ENCODE measurements around the gene C1orf141.

C1orf141 gene

GRCh38 chr1:67159233-67159632 lies 24.5 kb upstream of the C1orf141 start:
- no peaks in the 10 kb centered on the region for H4K20me1 ChIP-seq (ENCODE audit: insufficient read depth, low read length)

GRCh38 chr1:67158401-67158800 lies 23.6 kb upstream of the C1orf141 start:
- no peak overlapping the region for H3K4me3 ChIP-seq (ENCODE audit: low read depth, low read length, poor library complexity, severe bottlenecking)
- H4K20me1 ChIP-seq (ENCODE audit: insufficient read depth, low read length) = no peaks in the 10 kb centered on the region
- no peak overlapping the region for H3K27ac ChIP-seq (ENCODE audit: low read depth, low read length, poor library complexity, severe bottlenecking)
- H3K4me1 ChIP-seq (ENCODE audit: insufficient read depth, low read length, severe bottlenecking) = no peaks in the 10 kb centered on the region
- H3F3A ChIP-seq (ENCODE audit: insufficient read depth, low read length) = no peaks in the 10 kb centered on the region
- H3K9me3 ChIP-seq (ENCODE audit: low read length) = no peaks in the 10 kb centered on the region
- no peak overlapping the region for H3K9ac ChIP-seq (ENCODE audit: low read length)
- no peaks in the 10 kb centered on the region for H3K36me3 ChIP-seq (ENCODE audit: insufficient read depth, low read length)
- TF ChIP-seq EZH2 (IDR thresholded peaks at IDR 0.05; ENCODE audit: borderline replicate concordance, low read length) (no peak), CTCF (IDR thresholded peaks at IDR 0.05; ENCODE audit: low read length) (no peak)
- no peak overlapping the region for H2AFZ ChIP-seq (ENCODE audit: low read length)
- no peaks in the 10 kb centered on the region for H3K9me2 ChIP-seq (ENCODE audit: low read depth, low read length)
- H3K79me2 ChIP-seq (ENCODE audit: insufficient read depth, low read length) = no peaks in the 10 kb centered on the region
- H3K27me3 ChIP-seq (ENCODE audit: insufficient read depth, low read length) = no peaks in the 10 kb centered on the region
- H3K4me2 ChIP-seq (ENCODE audit: low read length) = no peak overlapping the region

More at GRCh38 chr1:67159233-67159632, 24.5 kb upstream of the C1orf141 start:
- Histone ChIP-seq H3K9me2 (ENCODE audit: low read depth, low read length) (no peaks in the 10 kb centered on the region), H3K9me3 (ENCODE audit: low read length) (no peaks in the 10 kb centered on the region), H3K4me3 (ENCODE audit: low read depth, low read length, poor library complexity, severe bottlenecking) (no peak overlapping the region), H3K4me2 (ENCODE audit: low read length) (no peak overlapping the region), H3K79me2 (ENCODE audit: insufficient read depth, low read length) (no peaks in the 10 kb centered on the region), H3K27me3 (ENCODE audit: insufficient read depth, low read length) (no peaks in the 10 kb centered on the region), H3F3A (ENCODE audit: insufficient read depth, low read length) (no peaks in the 10 kb centered on the region), H3K36me3 (ENCODE audit: insufficient read depth, low read length) (no peaks in the 10 kb centered on the region), H3K27ac (ENCODE audit: low read depth, low read length, poor library complexity, severe bottlenecking) (no peak overlapping the region), H3K9ac (ENCODE audit: low read length) (no peak overlapping the region), H3K4me1 (ENCODE audit: insufficient read depth, low read length, severe bottlenecking) (no peaks in the 10 kb centered on the region), H2AFZ (ENCODE audit: low read length) (no peak overlapping the region)
- no peak for TF ChIP-seq EZH2 (IDR thresholded peaks at IDR 0.05; ENCODE audit: borderline replicate concordance, low read length)
- TF ChIP-seq CTCF (IDR thresholded peaks at IDR 0.05; ENCODE audit: low read length) = no peak

GRCh38 chr1:67150931-67151330 lies 16.2 kb upstream of the C1orf141 start:
- Histone ChIP-seq H2AFZ (ENCODE audit: low read length) (no peak overlapping the region), H3K36me3 (ENCODE audit: insufficient read depth, low read length) (no peaks in the 10 kb centered on the region), H3K9me3 (ENCODE audit: low read length) (no peaks in the 10 kb centered on the region), H3K4me3 (ENCODE audit: low read depth, low read length, poor library complexity, severe bottlenecking) (no peak overlapping the region), H3K4me1 (ENCODE audit: insufficient read depth, low read length, severe bottlenecking) (peaks cover 12% of the 10 kb centered on the region), H3K4me2 (ENCODE audit: low read length) (no peak overlapping the region), H4K20me1 (ENCODE audit: insufficient read depth, low read length) (no peaks in the 10 kb centered on the region), H3K9ac (ENCODE audit: low read length) (no peak overlapping the region), H3K27me3 (ENCODE audit: insufficient read depth, low read length) (no peaks in the 10 kb centered on the region), H3K27ac (ENCODE audit: low read depth, low read length, poor library complexity, severe bottlenecking) (no peak overlapping the region), H3F3A (ENCODE audit: insufficient read depth, low read length) (no peaks in the 10 kb centered on the region; the same call in 1 of the 2 replicates), H3K9me2 (ENCODE audit: low read depth, low read length) (no peaks in the 10 kb centered on the region), H3K79me2 (ENCODE audit: insufficient read depth, low read length) (no peaks in the 10 kb centered on the region)
- TF ChIP-seq EZH2 (IDR thresholded peaks at IDR 0.05; ENCODE audit: borderline replicate concordance, low read length) = no peak

GRCh38 chr1:67149179-67149770 lies 14.5 kb upstream of the C1orf141 start:
- peak overlapping the region; percentile 36; the same call in 1 of the 2 replicates for H3K4me2 ChIP-seq (ENCODE audit: low read length)
- H3K27ac ChIP-seq (ENCODE audit: low read depth, low read length, poor library complexity, severe bottlenecking) = no peak overlapping the region

More at GRCh38 chr1:67149179-67149770, 14.5 kb upstream of the C1orf141 start:
- H3K4me1 ChIP-seq (ENCODE audit: insufficient read depth, low read length, severe bottlenecking) = peaks cover 12% of the 10 kb centered on the region
- H3K9me3 ChIP-seq (ENCODE audit: low read length) = no peaks in the 10 kb centered on the region
- H3K4me3 ChIP-seq (ENCODE audit: low read depth, low read length, poor library complexity, severe bottlenecking) = no peak overlapping the region
- H3K36me3 ChIP-seq (ENCODE audit: insufficient read depth, low read length) = no peaks in the 10 kb centered on the region
- H3K9me2 ChIP-seq (ENCODE audit: low read depth, low read length) = no peaks in the 10 kb centered on the region
- H3F3A ChIP-seq (ENCODE audit: insufficient read depth, low read length) = no peaks in the 10 kb centered on the region; the same call in 1 of the 2 replicates
- TF ChIP-seq EZH2 (IDR thresholded peaks at IDR 0.05; ENCODE audit: borderline replicate concordance, low read length) = no peak
- peak; percentile 85 for TF ChIP-seq CTCF (IDR thresholded peaks at IDR 0.05; ENCODE audit: low read length)
- H2AFZ ChIP-seq (ENCODE audit: low read length) = peak overlapping the region; percentile 68; the same call in 1 of the 2 replicates
- no peaks in the 10 kb centered on the region for H3K79me2 ChIP-seq (ENCODE audit: insufficient read depth, low read length)
- no peaks in the 10 kb centered on the region for H4K20me1 ChIP-seq (ENCODE audit: insufficient read depth, low read length)
- H3K9ac ChIP-seq (ENCODE audit: low read length) = no peak overlapping the region; the same call in 1 of the 2 replicates
- H3K27me3 ChIP-seq (ENCODE audit: insufficient read depth, low read length) = no peaks in the 10 kb centered on the region
